Adrenal gland (tissue), 5 donors: ENCODE measurements around the gene SHFL.

Source experiments
- CTCF ChIP-seq, 6 experiments: fragments of 450-650 bp in 4 of 6; fragments of 200-600 bp in 2 of 6; sonication (generic) in 1 of 6; IDR thresholded peaks; 1 replicate in 5 of 6; 2 replicates in 1 of 6; pipeline versions ENCODE4 v1.5.1 to v1.8.0; 2016 to 2021; ENCODE audit warnings: antibody characterized with exemption in 6 of 6, mild to moderate bottlenecking in 2 of 6, moderate library complexity in 1 of 6
- POLR2A ChIP-seq, 2 donors: fragments of 450-650 bp; IDR thresholded peaks; one replicate each; pipeline ENCODE4 v1.6.1; 2017; ENCODE audit warnings: antibody characterized with exemption in 2 of 2, mild to moderate bottlenecking in 2 of 2, moderate library complexity in 1 of 2
- donor health status: DM: no; HTN: no; CAD: no.

- TF ChIP-seq CTCF (IDR thresholded peaks at IDR 0.05) (no peak), POLR2A (IDR thresholded peaks at IDR 0.05) (no peak)
These were observed 47.5 kb downstream of the SHFL start for GRCh38 chr19:10133596-10133995.
